ENCODE results near the gene IDH3B. TPM values are rescaled to one million over a fixed set of nuclear protein-coding genes. Genes with fewer than 3 reads are reported as not detected.
"Not testable (repeated sequence)": the region's sequence is repeated elsewhere in the genome, so short reads cannot be mapped to it uniquely, and the experiment has no call there.

The IDH3B gene
- total RNA-seq, 1 experiment from 2014 or later, result 146 TPM

- DNase-seq (ENCODE audit: low spot score), result no peak
These were observed 30.5 kb upstream of the IDH3B start for GRCh38 chr20:2694519-2694918.

GRCh38 chr20:2694008-2694471 lies 30.0 kb upstream of the IDH3B start:
- no peak for DNase-seq (ENCODE audit: low spot score)

GRCh38 chr20:2693286-2694007 lies 29.4 kb upstream of the IDH3B start:
- no peak for DNase-seq (ENCODE audit: low spot score)

GRCh38 chr20:2692886-2693285 lies 28.9 kb upstream of the IDH3B start:
- DNase-seq (ENCODE audit: low spot score), result no peak

GRCh38 chr20:2692036-2692885 lies 28.2 kb upstream of the IDH3B start, which contains the start of gene EBF4:
Gene EBF4, plus strand, starts transcription at chr20:2692780. Its CDS starts 866 bp downstream, at chr20:2693646.
- DNase-seq (ENCODE audit: low spot score), result no peak

GRCh38 chr20:2691663-2692035 lies 27.6 kb upstream of the IDH3B start:
- no peak for DNase-seq (ENCODE audit: low spot score)

- DNase-seq (ENCODE audit: low spot score), result no peak
These were observed 27.1 kb upstream of the IDH3B start for GRCh38 chr20:2691127-2691526.

GRCh38 chr20:2690718-2691117 lies 26.7 kb upstream of the IDH3B start:
- no peak for DNase-seq (ENCODE audit: low spot score)

- no peak for DNase-seq (ENCODE audit: low spot score)
These were observed 26.2 kb upstream of the IDH3B start for GRCh38 chr20:2690213-2690612.

- DNase-seq (ENCODE audit: low spot score), result peak; percentile 26
These were observed 24.1 kb upstream of the IDH3B start for GRCh38 chr20:2688041-2688591.

- no peak for DNase-seq (ENCODE audit: low spot score)
These were observed 23.5 kb upstream of the IDH3B start for GRCh38 chr20:2687514-2687913.

GRCh38 chr20:2684817-2685216 lies 20.8 kb upstream of the IDH3B start:
- DNase-seq (ENCODE audit: low spot score), result not testable (repeated sequence)

- not testable (repeated sequence) for DNase-seq (ENCODE audit: low spot score)
These were observed 18.0 kb upstream of the IDH3B start for GRCh38 chr20:2682040-2682439.

- DNase-seq (ENCODE audit: low spot score), result no peak
These were observed 16.0 kb upstream of the IDH3B start for GRCh38 chr20:2680046-2680445.

GRCh38 chr20:2673453-2673852 lies 9.4 kb upstream of the IDH3B start:
- no peak for DNase-seq (ENCODE audit: low spot score)

- DNase-seq (ENCODE audit: low spot score), result no peak
These were observed 8.4 kb upstream of the IDH3B start for GRCh38 chr20:2672446-2672845.

GRCh38 chr20:2671977-2672376 lies 8.0 kb upstream of the IDH3B start:
- no peak for DNase-seq (ENCODE audit: low spot score)

- DNase-seq (ENCODE audit: low spot score), result no peak
These were observed 591 bp downstream of the IDH3B start for GRCh38 chr20:2663364-2663886.

GRCh38 chr20:2659547-2659946 lies 4.5 kb downstream of the IDH3B start:
- DNase-seq (ENCODE audit: low spot score), result no peak

GRCh38 chr20:2658414-2659354 lies 5.3 kb downstream of the IDH3B start:
- DNase-seq (ENCODE audit: low spot score), result peak; percentile 28

GRCh38 chr20:2657674-2658073 lies 6.3 kb downstream of the IDH3B start:
- DNase-seq (ENCODE audit: low spot score), result no peak
